Measurements from ENCODE around the gene NTN1. TPM values are rescaled to one million over a fixed set of nuclear protein-coding genes. Genes with fewer than 3 reads are reported as not detected.

The NTN1 gene
- total and polyA plus RNA-seq, 2 experiments from 2014 or later, result 0.16 to 0.60 TPM

- no peaks in the 10 kb centered on the region for H3K9me3 ChIP-seq (ENCODE audit: low read depth)
- DNase-seq (ENCODE audit: low read depth in 1 of 2, low spot score in 1 of 2), result peak in 1 of 2 donors; percentile 14
- no peak overlapping the region for H3K27ac ChIP-seq
- peaks cover 95% of the 10 kb centered on the region for H3K27me3 ChIP-seq
- H3K36me3 ChIP-seq, result no peaks in the 10 kb centered on the region
- H3K4me1 ChIP-seq (ENCODE audit: low read depth), result no peaks in the 10 kb centered on the region
- TF ChIP-seq CTCF (IDR thresholded peaks at IDR 0.05; ENCODE audit: low read depth, low read length), result no peak
- no peak overlapping the region for H3K4me3 ChIP-seq
Measured at GRCh38 chr17:9009737-9010136, 11.6 kb upstream of the NTN1 start.

- TF ChIP-seq CTCF (IDR thresholded peaks at IDR 0.05; ENCODE audit: low read depth, low read length), result no peak
- no peak overlapping the region for H3K4me3 ChIP-seq
Measured at GRCh38 chr17:9011001-9011400, 10.3 kb upstream of the NTN1 start.

GRCh38 chr17:9016941-9017552 is 4.3 kb upstream of the NTN1 start:
- Histone ChIP-seq H3K27me3 (peaks cover 92% of the 10 kb centered on the region), H3K36me3 (no peaks in the 10 kb centered on the region), H3K27ac (no peak overlapping the region), H3K4me3 (no peak overlapping the region), H3K4me1 (ENCODE audit: low read depth) (peaks cover 12% of the 10 kb centered on the region), H3K9me3 (ENCODE audit: low read depth) (no peaks in the 10 kb centered on the region)
- peak in 1 of 2 donors; percentile 34 for DNase-seq (ENCODE audit: low read depth in 1 of 2, low spot score in 1 of 2)
- TF ChIP-seq CTCF (IDR thresholded peaks at IDR 0.05; ENCODE audit: low read depth, low read length), result no peak

More at GRCh38 chr17:9011001-9011400, 10.3 kb upstream of the NTN1 start:
- Histone ChIP-seq H3K4me1 (ENCODE audit: low read depth) (no peaks in the 10 kb centered on the region), H3K36me3 (no peaks in the 10 kb centered on the region), H3K27ac (no peak overlapping the region), H3K9me3 (ENCODE audit: low read depth) (no peaks in the 10 kb centered on the region), H3K27me3 (peaks cover 89% of the 10 kb centered on the region)
- DNase-seq (ENCODE audit: low read depth in 1 of 2, low spot score in 1 of 2), result no peak

GRCh38 chr17:9018726-9019125 is 2.6 kb upstream of the NTN1 start:
- peaks cover 94% of the 10 kb centered on the region for H3K27me3 ChIP-seq
- H3K9me3 ChIP-seq (ENCODE audit: low read depth), result no peaks in the 10 kb centered on the region
- H3K27ac ChIP-seq, result no peak overlapping the region
- no peak for TF ChIP-seq CTCF (IDR thresholded peaks at IDR 0.05; ENCODE audit: low read depth, low read length)
- H3K4me3 ChIP-seq, result no peak overlapping the region
- H3K4me1 ChIP-seq (ENCODE audit: low read depth), result peaks cover 12% of the 10 kb centered on the region
- no peaks in the 10 kb centered on the region for H3K36me3 ChIP-seq
- DNase-seq (ENCODE audit: low read depth in 1 of 2, low spot score in 1 of 2), result no peak

- peak overlapping the region; percentile 84 for H3K4me3 ChIP-seq
- DNase-seq (ENCODE audit: low read depth in 1 of 2, low spot score in 1 of 2), result no peak
Measured at GRCh38 chr17:9020096-9020823, 1.1 kb upstream of the NTN1 start.

More at GRCh38 chr17:9020096-9020823, 1.1 kb upstream of the NTN1 start:
- no peak for TF ChIP-seq CTCF (IDR thresholded peaks at IDR 0.05; ENCODE audit: low read depth, low read length)
- Histone ChIP-seq H3K27ac (no peak overlapping the region), H3K27me3 (peaks cover 98% of the 10 kb centered on the region), H3K4me1 (ENCODE audit: low read depth) (peaks cover 12% of the 10 kb centered on the region), H3K9me3 (ENCODE audit: low read depth) (no peaks in the 10 kb centered on the region), H3K36me3 (no peaks in the 10 kb centered on the region)

Measured in cardiac muscle cell (in vitro differentiated cells and primary cell).